ENCODE results near the gene UCHL1.

DNA sequence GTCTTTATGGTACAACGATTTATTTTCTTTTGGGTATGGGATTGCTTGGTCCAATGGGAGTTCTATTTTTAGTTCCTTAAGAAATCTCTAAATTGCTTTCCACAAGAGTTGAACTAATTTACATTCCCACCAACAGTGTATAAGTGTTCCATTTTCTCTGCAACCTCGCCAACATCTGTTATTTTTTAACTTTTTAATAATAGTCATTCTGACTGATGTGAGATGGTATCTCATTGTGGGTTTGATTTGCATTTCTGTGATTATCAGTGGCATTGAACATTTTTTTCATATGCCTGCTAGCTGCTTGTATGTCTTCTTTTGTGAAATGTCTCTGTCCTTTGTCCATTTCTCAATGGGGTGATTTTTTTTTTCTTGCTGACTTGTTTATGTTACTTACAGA, 42.8 kb downstream of the UCHL1 start:
- no peak for TF ChIP-seq POLR2AphosphoS5 (IDR thresholded peaks at IDR 0.05)
- TF ChIP-seq CTCF (IDR thresholded peaks at IDR 0.05) = no peak
